ENCODE results near the gene MNS1.
"Not testable (repeated sequence)": the region's sequence is repeated elsewhere in the genome, so short reads cannot be mapped to it uniquely, and the experiment has no call there.

Gene MNS1, protein sequence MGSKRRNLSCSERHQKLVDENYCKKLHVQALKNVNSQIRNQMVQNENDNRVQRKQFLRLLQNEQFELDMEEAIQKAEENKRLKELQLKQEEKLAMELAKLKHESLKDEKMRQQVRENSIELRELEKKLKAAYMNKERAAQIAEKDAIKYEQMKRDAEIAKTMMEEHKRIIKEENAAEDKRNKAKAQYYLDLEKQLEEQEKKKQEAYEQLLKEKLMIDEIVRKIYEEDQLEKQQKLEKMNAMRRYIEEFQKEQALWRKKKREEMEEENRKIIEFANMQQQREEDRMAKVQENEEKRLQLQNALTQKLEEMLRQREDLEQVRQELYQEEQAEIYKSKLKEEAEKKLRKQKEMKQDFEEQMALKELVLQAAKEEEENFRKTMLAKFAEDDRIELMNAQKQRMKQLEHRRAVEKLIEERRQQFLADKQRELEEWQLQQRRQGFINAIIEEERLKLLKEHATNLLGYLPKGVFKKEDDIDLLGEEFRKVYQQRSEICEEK

DNA sequence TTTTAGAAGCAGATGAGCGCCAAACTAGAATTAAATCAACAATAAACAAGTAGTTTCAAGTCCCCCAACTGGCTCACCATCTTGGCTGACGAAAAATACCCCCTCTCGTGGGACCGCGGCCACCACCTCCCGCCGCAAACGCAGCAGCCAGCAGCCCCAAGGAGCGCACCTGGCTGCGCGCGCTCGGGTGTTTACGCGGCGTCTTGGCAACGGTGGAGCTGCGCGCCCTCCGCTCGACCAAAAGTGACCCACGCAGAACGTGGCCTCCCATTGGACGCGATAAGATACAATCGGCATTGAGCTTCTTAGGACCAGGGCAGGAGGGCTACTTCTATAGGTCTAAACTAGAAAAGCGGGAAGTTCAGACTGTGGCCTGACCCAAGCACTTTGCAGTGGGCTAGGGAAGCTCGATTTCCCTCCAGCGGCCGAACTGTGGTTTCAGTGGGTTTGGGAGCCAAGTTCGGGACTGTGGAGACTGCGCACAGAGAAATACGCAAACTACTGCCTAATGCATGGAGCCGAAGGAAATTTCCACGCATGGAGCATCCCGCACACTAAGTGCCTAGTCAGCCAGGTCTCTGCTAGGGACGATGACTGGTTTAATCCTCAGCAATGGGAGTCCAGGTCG, at the start of gene MNS1:
MNS1 (minus strand) TSS at position 245 of the 628 bp plus-strand sequence; CDS start at position 80, 165 bp downstream.
- DNase-seq (ENCODE audit: low read depth): peak; percentile 96

DNA sequence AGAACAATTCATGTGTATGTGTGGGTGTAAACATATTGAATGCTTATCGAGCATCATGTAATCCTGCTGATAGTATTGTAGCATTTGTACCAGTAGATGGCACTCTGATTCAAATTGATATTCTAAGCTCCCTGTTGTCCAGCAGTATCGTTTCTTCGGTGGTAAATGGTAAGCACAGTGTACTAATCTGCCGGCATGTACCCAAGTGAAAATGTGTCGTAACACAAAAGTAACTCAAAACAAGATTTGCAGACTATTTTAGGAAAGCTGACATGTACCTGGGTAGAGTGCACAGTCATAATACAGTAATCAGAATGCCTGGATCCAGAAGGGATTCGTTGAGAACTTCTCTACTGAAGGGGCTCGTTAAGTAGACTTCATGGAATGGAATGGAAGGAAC, 31.7 kb upstream of the MNS1 start:
- peak; percentile 69 for DNase-seq (ENCODE audit: low read depth)

DNA sequence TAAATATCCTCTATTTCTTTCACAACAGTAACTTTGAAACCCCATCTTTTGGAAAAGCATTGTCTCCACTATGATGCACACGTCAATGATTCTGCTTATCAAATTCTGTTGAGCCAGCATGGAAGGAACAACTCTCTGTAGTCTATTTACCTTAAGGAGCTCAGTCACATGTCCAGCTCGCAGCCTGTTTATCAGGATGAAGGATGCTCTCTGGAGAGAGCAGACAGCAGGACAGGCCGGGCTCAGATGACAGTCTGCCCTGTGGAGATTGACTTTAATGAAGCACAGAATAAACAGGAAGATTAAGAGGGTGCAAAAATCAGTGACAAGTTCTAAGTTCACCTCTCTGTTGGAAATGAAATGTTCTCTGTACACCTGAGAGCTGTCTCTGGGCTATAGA, 30.6 kb upstream of the MNS1 start:
- DNase-seq (ENCODE audit: low read depth): no peak

DNA sequence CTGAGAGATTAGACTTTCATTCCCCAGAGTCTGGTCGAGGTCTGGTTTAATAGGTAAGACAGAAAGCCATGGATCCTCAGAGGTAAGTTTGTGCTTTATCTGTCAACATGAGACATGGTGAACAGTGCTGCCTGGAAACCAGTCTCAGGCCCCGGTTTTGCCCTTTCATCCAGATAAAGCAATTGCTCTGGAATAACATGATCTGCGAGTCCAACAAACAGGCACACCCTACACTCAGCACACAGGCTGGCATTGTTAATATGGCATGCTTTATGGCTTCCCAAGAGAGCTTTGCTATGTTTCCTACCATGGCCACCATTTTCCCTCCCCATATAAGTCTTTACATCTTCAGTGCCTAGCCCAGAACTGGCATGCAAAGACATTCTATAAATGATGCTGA, 30.1 kb upstream of the MNS1 start:
- DNase-seq (ENCODE audit: low read depth): no peak

DNA sequence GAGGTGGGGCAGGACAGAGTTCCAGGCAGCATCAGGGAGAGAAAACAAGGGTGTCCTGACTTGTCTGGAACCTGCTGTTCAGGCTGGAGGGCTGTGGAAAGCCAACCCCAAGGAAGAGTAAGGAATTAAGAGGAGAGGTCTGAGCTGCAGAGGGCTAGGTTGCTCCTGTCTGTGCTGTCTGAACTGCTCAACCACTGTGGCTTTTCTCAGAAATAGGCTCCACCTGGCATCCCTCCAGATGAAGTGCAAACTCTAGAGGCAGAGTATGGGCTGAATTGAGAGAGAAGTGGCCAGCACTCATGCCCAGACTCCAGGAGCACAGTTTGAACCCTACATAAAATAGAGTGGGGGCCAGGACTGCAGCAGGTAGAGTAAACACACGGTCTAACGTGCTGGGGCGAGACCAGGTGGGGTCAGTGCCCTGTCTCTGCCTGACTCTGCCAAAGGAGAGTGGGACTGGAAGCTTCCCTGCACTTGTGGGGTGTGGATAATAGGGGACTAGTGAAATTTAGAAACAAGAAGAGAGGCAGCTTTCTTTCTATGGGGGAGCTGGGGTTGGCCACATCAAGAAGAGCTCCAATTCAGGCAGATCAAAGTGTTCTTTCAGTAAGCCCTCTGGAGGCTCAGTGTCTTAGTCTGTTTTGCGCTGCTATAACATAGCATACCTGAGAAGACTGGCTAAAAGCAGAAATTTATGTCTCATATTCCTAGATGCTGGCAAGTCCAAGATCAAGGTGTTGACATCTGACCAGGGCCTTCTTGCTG, 28.0 kb upstream of the MNS1 start:
- DNase-seq (ENCODE audit: low read depth): peak; percentile 4

DNA sequence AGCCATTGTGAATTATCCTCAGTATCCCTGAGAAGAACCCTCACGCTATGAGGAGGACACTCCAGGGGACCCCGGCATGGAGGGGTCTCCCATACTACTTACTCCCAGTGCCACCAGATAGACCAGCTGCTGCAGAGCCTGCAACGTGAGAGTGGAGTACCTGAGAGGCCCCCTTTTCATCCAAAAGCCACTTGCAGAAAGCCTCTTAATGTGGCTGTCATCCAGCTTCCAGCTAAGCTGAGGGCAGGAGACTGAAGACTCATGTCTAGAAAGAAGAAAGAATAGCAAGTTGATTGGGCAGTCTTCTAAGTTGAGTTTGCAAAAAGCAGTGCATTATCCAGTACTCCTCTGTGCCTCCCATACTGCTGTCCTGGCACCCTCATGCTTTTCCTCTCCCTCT, 27.3 kb upstream of the MNS1 start:
- no peak for DNase-seq (ENCODE audit: low read depth)

DNA sequence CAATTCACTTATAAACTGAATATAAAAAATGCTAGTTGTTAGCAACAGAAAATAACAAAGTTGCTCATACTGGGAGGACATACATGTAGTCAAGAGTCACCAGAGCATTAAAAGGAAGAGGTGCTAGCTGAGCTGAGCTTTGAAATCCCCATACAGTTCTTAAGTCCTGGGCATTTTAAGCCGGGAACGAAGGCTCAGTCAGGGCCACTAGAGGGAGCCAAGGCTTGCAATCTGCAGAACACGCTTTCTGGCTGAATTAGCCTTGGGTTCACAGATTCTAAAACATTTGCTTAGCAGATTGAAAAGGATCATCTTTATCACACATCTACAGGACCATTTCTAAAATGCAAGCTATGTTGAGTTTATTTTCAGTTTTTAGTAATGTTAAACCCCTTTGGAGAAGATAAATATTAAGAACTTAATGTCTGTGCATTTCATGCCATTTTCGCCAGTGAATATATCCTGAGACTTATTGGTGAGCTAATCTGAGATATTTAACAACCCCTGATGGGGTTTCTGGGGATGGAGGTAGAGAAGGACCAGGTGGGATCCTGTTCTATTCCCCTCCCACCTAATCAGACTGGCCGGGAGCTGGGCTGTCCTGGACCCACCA, 26.3 kb upstream of the MNS1 start:
- DNase-seq (ENCODE audit: low read depth): peak; percentile 70

DNA sequence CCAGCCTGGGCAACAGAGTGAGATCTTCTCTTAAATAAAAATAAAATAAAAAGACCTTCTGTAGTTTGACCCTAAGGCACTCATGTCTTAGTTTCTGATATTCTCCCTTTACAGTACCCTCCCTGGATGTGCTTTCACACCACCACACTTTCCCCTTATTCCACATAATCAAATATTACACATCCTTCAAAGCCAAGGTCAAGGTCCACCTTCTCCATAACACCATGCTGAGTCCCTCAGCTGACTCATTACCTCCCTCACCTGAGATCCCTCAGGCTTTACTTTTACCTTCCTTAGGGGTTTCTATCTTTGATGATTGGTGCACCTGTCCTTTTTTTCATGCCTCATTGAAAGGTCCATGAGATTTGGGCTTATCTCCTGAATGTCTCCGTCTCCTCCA, 25.5 kb upstream of the MNS1 start:
- no peak for DNase-seq (ENCODE audit: low read depth)

DNA sequence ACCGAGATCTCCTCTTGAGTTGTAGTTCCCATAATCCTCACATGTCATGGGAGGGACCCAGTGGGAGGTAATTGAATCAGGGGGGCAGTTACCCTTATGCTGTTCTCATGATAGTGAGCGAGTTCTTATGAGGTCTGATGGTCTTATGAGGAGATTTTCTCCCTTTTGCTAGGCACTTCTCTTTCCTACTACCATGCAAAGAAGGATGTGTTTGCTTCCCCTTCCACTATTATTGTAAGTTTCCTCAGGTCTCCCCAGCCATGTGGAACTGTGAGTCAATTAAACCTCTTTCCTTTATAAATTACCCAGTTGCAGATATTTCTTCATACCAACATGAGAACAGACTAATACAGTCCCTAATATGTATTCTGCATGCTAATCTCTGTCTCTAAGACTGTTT, 21.3 kb upstream of the MNS1 start:
- DNase-seq (ENCODE audit: low read depth): not testable (repeated sequence)

DNA sequence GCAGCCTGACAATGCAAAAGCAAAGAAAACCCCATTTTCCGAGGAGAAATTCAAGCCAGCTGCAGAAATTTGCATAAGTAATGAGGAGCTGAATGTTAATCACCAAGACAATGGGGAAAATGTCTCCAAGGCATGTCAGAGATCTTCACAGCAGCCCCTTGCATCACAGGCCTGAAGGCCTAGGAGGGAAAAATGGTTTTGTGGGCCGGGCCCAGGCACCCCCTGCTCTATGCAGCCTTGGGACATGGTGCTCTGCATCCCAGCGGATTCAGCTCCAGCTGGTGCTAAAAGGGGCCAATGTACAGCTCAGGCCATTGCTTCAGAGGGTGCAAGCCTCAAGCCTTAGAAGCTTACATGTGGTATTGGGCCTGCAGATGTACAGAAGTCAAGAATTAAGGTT, 20.5 kb upstream of the MNS1 start:
- not testable (repeated sequence) for DNase-seq (ENCODE audit: low read depth)

DNA sequence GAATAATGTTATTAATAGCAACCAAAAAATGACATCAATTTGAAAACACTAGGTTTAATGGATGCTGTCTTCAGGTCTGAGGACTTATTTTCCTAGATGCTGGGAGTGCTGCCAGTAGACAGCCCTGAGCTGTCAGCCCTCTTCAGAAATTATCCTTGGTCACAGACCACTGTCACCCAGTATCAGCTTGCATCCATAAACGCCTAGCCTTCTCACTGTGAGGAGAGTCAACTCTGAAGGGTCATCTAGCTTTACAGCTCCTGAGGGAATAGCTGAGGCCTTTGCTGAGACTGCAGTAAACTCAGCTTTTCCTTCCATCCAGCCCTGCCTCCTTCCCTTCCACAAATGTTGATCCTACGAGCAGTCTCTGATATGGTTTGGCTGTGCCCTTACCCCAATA, 19.4 kb upstream of the MNS1 start:
- DNase-seq (ENCODE audit: low read depth): peak; percentile 19

DNA sequence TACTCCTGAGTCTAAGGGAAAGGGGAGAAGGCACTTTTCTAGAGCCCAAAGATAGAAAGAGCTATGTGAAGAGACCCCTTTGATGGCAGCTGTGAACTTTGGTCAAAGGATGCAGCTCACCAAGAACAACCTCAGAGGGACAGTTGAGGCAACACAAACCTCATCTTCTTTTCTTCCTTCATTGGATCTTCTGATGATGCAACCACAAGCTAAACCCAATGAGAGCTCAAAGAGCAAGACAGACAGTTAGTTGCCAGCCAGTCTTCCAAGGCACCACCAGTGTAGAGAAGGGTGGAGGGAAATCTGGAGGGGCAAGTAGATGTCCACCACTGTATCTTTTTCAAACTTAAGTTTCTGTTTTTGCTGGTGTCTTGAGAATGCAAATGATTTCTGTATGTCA, 10.4 kb upstream of the MNS1 start:
- DNase-seq (ENCODE audit: low read depth): no peak

DNA sequence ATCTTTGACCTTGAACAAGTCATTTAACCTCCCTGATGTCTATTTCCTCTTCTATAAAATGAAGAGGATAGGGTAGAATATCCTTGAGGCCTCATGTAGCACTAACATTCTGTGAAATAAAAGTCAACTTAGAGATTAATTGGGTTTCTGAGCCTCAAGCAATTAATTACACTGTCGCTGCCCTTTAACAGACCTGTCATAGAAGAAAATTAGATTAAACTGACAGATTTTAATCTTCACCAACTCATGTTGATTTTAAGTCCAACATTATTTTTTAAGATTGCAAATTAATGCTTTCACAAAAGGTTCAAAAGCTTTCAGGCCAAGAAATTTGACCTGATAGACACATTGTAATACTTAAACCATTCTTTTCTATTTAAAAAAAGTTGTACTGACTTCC, 8.1 kb upstream of the MNS1 start:
- no peak for DNase-seq (ENCODE audit: low read depth)

DNA sequence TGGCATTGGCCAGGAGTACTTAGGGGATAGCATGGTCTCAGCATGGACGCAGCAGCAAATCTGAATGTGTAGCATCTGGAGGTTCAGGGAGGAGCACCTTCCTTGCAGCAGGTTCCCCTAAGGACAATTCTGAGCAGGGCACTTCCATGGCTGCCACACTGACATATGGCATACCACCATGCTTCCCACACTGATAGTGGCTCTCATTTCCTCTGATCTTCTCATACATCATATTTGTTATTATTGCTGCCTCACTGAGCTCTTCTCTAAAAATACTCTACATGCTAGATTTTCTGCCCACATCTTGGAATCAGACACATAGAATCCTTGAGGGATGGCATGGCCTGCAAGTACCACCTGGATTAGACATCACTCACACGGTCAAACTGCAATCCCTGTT, 7.3 kb upstream of the MNS1 start:
- no peak for DNase-seq (ENCODE audit: low read depth)

DNA sequence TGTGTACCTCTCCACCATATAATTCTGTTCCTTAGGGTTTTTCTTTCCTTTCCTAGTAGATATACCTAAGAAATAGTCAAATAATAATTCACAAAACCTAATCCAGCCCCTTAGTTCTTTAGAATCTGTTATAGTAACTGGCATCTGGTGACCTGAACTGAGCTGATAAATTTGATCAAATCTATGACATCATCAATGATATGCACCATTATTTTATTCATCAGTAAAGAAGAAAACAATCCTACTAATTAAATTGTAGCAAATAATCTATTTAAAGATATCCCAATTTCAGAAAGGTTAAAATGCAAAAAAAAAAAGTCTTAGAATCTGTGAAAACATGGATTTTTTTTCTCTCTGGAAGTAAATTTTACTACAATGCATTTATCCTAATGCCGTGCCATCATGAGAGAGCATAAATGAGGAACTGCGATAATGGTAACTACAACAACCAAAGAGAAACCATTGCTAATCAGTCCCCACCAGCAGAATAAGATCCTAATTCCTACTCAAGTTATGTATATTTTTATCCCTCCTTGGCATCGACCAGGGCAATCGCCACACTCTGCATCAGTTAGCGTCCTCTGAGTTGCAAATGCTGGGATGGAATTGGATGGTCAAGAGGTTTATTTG, 6.6 kb upstream of the MNS1 start:
- no peak for DNase-seq (ENCODE audit: low read depth)

DNA sequence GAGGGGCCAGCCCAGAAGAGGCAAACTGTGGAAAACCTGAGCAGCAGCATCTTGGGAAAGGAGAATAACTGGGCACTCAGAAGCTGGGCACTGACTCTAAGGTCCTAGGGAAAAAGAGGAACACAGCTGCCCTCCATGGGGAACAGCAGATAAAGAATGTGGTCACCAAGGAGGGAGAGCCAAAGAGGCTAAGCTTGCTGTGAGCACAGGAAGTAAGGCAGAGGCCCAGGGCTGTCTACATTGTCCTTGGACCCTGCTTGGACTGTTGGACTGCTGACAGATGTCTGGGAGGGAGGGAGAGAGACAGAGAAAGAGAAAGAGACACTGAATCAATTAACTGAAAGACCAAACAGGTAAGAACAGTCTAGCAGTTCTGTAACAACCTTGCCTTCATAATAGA, 4.5 kb upstream of the MNS1 start:
- no peak for DNase-seq (ENCODE audit: low read depth)

DNA sequence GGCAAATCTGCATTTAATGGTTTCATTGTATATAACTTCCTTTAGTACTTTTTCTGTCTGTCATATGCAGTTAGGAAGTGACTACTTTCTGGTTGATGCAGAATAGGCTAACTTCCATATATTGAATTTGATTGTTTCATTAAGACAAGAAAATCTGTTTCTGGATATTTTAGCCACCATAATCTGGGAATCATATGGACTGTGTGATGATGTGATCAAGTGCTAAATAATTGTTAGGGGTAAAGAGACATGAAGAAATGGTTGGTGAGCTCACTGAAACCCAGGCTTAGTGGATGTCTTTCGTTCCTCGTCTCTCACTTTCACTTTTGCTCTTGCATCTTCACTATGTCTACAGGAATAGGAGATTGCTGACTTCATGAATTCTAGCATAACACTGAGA, 3.5 kb upstream of the MNS1 start:
- peak; percentile 35 for DNase-seq (ENCODE audit: low read depth)

DNA sequence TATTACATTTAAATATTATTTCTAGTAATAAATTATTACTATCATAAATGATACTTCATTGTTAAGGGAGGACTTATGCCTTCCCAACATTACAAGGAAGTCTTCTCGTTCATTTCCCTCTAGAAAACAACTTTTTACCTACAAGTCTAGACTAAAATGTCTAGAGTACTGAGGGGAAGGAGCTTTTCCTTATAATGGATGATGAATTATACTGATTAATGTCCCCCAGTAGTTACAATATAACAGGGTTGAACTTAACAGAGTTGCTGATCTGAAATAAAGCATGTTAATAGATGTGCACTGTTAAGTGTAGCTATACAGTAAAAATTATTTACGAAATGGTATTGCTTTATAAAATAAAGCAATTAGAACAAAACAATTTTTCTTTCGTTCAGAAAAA, 2.7 kb upstream of the MNS1 start:
- DNase-seq (ENCODE audit: low read depth): no peak

DNA sequence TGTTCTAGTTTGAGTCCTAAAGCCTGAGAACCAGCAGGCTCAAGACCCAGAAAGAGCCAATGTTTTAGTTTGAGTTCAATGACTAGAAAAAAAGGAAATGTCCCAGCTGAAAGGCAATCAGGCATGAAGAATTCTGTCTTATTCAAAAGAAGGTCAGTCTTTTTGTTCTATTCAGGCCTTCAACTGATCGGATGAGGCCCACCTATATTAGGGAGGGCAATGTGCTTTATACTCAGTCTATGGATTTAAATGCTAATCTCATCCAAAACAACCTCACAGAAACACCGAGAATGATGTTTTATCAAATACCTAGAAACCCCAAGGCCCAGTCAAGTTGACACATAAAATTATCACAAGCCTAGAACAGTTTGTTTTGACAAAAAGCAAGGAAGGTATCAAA, 4.0 kb downstream of the MNS1 start:
- no peak for DNase-seq (ENCODE audit: low read depth)

DNA sequence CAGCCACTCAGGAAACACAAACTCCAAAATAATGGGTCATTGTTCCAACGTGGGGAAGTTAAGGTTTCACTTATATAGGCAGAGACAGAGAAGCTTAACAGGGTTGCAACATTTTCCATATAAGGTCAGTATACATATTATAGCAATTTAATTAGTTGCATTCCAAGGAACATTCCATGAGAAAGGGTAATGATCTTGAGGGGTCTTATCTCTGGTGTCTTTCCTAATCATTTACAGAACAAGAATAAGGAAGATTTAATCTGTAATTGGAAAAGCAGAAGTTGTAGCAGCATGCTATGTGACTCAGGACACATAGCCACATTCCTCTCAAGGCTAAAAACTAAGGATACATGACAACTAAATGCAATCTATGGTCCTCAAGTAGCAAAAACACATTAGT, 4.9 kb downstream of the MNS1 start:
- peak; percentile 53 for DNase-seq (ENCODE audit: low read depth)

DNA sequence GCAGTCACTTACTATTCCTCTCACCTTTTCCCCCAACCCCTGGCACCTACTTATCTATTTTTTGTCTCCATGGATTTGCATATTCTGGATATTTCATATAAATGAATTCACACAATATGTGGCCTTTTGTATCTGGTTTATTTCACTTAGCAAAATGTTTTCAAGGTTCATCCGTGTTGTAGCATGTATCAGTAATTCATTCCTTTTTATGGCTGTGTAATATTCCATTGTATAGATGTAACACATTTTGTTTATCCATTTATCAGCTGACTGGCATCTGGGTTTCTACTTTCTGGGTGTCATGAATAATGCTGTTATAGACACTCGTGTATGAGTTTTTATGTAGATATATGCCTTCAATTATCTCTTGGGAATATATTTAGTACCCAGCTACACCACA, 5.8 kb downstream of the MNS1 start:
- no peak for DNase-seq (ENCODE audit: low read depth)

DNA sequence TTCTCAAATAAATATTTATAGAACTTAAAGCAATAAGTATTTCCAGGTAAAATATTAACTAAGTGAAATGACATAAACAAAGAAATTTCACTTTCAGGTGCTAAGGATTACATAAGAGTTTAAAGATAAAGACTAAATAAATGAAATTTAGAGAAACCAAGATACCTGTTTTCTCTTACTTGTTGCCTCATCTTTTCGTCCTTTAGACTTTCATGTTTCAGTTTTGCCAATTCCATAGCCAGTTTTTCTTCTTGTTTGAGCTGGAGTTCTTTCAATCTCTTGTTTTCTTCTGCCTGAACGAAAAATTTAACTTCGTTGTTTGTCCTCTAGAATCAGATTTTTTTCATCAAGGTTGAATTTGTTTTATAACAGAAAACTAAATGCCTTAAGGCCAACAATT, 8.7 kb downstream of the MNS1 start:
- DNase-seq (ENCODE audit: low read depth): no peak
